HG03066 (cell line): ENCODE measurements around the gene TMEM87A.
"Not testable (repeated sequence)": the region's sequence is repeated elsewhere in the genome, so short reads cannot be mapped to it uniquely, and the experiment has no call there.

Experiments
- ATAC-seq: cut with Tn5 transposase; IDR thresholded peaks from one replicate; pipeline ENCODE4 v1.9.1; 2021; ENCODE audit warnings: low read depth; ENCODE audit not compliant: unreplicated experiment

Gene TMEM87A

GRCh38 chr15:42272939-42273899 lies at the start of gene TMEM87A, which contains the start of gene GANC:
TMEM87A (minus strand) TSS chr15:42273433; CDS start chr15:42273398, 35 bp downstream.
GANC (plus strand) TSS chr15:42273201; CDS start chr15:42274482, 1,281 bp downstream.
- ATAC-seq: peak; percentile 93

- no peak for ATAC-seq
Observed at GRCh38 chr15:42319206-42319605, 46.0 kb upstream of the TMEM87A start.

- not testable (repeated sequence) for ATAC-seq
Observed at GRCh38 chr15:42316282-42316805, 43.1 kb upstream of the TMEM87A start.

- ATAC-seq: no peak
Observed at GRCh38 chr15:42315521-42315920, 42.3 kb upstream of the TMEM87A start.

GRCh38 chr15:42314818-42315217 lies 41.6 kb upstream of the TMEM87A start:
- no peak for ATAC-seq

GRCh38 chr15:42313463-42313862 lies 40.2 kb upstream of the TMEM87A start:
- no peak for ATAC-seq

- ATAC-seq: no peak
Observed at GRCh38 chr15:42306681-42307080, 33.4 kb upstream of the TMEM87A start.

- not testable (repeated sequence) for ATAC-seq
Observed at GRCh38 chr15:42301004-42301403, 27.8 kb upstream of the TMEM87A start.

GRCh38 chr15:42289166-42289565 lies 15.9 kb upstream of the TMEM87A start:
- ATAC-seq: no peak

- no peak for ATAC-seq
Observed at GRCh38 chr15:42287931-42288330, 14.7 kb upstream of the TMEM87A start.

- ATAC-seq: no peak
Observed at GRCh38 chr15:42286445-42287029, 13.3 kb upstream of the TMEM87A start.

GRCh38 chr15:42285034-42285433 lies 11.8 kb upstream of the TMEM87A start:
- no peak for ATAC-seq

GRCh38 chr15:42284551-42284950 lies 11.3 kb upstream of the TMEM87A start:
- ATAC-seq: no peak

- no peak for ATAC-seq
Observed at GRCh38 chr15:42283671-42284070, 10.4 kb upstream of the TMEM87A start.

GRCh38 chr15:42282926-42283325 lies 9.7 kb upstream of the TMEM87A start:
- ATAC-seq: no peak

GRCh38 chr15:42282344-42282743 lies 9.1 kb upstream of the TMEM87A start:
- ATAC-seq: no peak

- ATAC-seq: no peak
Observed at GRCh38 chr15:42279234-42279723, 6.0 kb upstream of the TMEM87A start.

- ATAC-seq: no peak
Observed at GRCh38 chr15:42276762-42277161, 3.5 kb upstream of the TMEM87A start.

- no peak for ATAC-seq
Observed at GRCh38 chr15:42275780-42276391, 2.7 kb upstream of the TMEM87A start.

- no peak for ATAC-seq
Observed at GRCh38 chr15:42274702-42274989, 1.4 kb upstream of the TMEM87A start.
